Hepatocyte (in vitro differentiated cells): ENCODE measurements around the gene GLIPR2.

ENCODE experiments used
- CTCF ChIP-seq: fragments of 200-600 bp; sonication (generic); IDR thresholded peaks from 2 replicates; pipeline ENCODE4 v1.5.1; 2016; ENCODE audit warnings: antibody characterized with exemption, mild to moderate bottlenecking; ENCODE audit not compliant: poor library complexity
- EZH2 ChIP-seq: fragments of 200-600 bp; sonication (generic); IDR thresholded peaks from 2 replicates; pipeline ENCODE4 v1.6.1; 2016; ENCODE audit warnings: antibody characterized with exemption, mild to moderate bottlenecking, borderline replicate concordance
- EZH2phosphoT487 ChIP-seq: fragments of 200-600 bp; sonication (generic); IDR thresholded peaks from one replicate; pipeline ENCODE4 v1.6.1; 2018; ENCODE audit warnings: antibody characterized with exemption, mild to moderate bottlenecking, low read depth, moderate library complexity; ENCODE audit not compliant: unreplicated experiment, severe bottlenecking

DNA sequence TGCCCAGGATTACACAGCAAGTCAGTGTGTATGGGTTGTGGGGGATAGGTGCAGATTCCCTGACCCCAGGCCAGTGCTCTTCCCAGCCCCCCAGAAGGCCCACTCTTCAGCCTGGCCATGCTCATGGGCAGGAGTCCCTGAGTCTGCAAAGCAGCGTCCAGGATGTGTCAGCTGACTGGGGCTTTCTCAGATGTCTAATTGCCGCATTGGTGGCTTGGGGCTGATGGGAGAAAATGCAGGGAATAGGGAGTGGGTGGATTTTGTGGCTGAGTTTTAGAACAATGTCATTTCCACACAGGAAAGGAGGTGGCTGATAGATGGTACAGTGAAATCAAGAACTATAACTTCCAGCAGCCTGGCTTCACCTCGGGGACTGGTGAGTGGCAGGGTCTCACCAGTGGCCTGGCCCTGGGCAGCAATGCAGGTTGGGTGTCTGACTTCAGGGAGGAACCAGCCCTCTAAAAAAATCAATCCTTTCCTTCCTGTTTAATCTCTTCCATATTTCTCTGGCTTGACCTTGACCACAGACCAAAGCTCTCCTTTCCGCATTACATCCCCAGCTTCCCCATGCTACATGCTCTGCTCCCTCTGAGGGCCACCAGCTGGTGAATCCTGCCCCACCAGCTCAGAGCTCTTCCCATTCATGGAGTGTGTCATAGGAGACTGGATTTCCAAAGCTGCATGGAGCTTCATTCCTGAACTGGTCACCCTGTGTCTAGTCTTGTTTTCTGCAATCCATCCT lies 14.2 kb downstream of the GLIPR2 start:
- TF ChIP-seq CTCF (no peak), EZH2phosphoT487 (no peak), EZH2 (no peak)
